MCF 10A (cell line): ENCODE results near the gene VCPKMT. TPM values are rescaled to one million over a fixed set of nuclear protein-coding genes. Genes with fewer than 3 reads are reported as not detected.

Experiments used
- BruUV-seq: library from RNA; stranded (reverse); fragments of 400-500 nt; replicated peaks from 2 replicates; lab custom pipeline; 2021; lab: Mats Ljungman, UMichigan
- CTCF ChIA-PET: fragments of 300-600 bp; sonication (Branson Sonifier 250); formaldehyde crosslinking; extraction: SDS; loops from one replicate; lab custom pipeline; 2021; ENCODE audit warnings: antibody characterized with exemption, inconsistent platforms; lab: Yijun Ruan, JAX
- POLR2A ChIA-PET: fragments of 300-600, 350-650 bp; sonication (Branson Sonifier 250); formaldehyde crosslinking; extraction: SDS; loops from one replicate; lab custom pipeline; 2020; ENCODE audit warnings: antibody characterized with exemption, inconsistent platforms; lab: Yijun Ruan, JAX
- DNase-seq: peaks from one replicate; pipeline ENCODE4 v3.0.0-alpha.2; 2018; ENCODE audit not compliant: unreplicated experiment
- H3K27ac Mint-ChIP-seq: one replicate; pipeline ENCODE4 v1.8.0; 2022; ENCODE audit warnings: mild to moderate bottlenecking, low read depth, mixed read lengths; ENCODE audit not compliant: unreplicated experiment
- H3K27me3 Mint-ChIP-seq: one replicate; pipeline ENCODE4 v1.8.0; 2022; ENCODE audit warnings: mixed read lengths; ENCODE audit not compliant: insufficient read depth, unreplicated experiment
- H3K36me3 Mint-ChIP-seq: one replicate; pipeline ENCODE4 v1.8.0; 2022; ENCODE audit warnings: mild to moderate bottlenecking, moderate library complexity, mixed read lengths; ENCODE audit not compliant: insufficient read depth, unreplicated experiment
- H3K4me1 Mint-ChIP-seq: one replicate; pipeline ENCODE4 v1.8.0; 2022; ENCODE audit warnings: mixed read lengths; ENCODE audit not compliant: insufficient read depth, unreplicated experiment
- H3K4me3 Mint-ChIP-seq: one replicate; pipeline ENCODE4 v1.8.0; 2022; ENCODE audit warnings: mild to moderate bottlenecking, moderate library complexity, mixed read lengths; ENCODE audit not compliant: unreplicated experiment
- H3K9me3 Mint-ChIP-seq: one replicate; pipeline ENCODE4 v1.8.0; 2022; ENCODE audit warnings: mixed read lengths; ENCODE audit not compliant: unreplicated experiment
- intact Hi-C: fragments of 100-400 bp; cut with micrococcal nuclease; formaldehyde crosslinking; loops from 2 replicates; pipeline ENCODE4 v1.14.1; 2022
- total RNA-seq: library from RNA; stranded (reverse); gene quantifications from 2 replicates; pipeline ENCODE4 v1.2.3, GENCODE V29; 2022
- TF ChIP-seq, protein P1 (sequence below): fragments of 200-600 bp; IDR thresholded peaks from one replicate; pipeline ENCODE4 v1.8.0; 2022; ENCODE audit warnings: antibody characterized with exemption, mild to moderate bottlenecking; ENCODE audit not compliant: unreplicated experiment

VCPKMT gene
- total RNA-seq, 1 experiment from 2014 or later = 7.2 TPM

DNA sequence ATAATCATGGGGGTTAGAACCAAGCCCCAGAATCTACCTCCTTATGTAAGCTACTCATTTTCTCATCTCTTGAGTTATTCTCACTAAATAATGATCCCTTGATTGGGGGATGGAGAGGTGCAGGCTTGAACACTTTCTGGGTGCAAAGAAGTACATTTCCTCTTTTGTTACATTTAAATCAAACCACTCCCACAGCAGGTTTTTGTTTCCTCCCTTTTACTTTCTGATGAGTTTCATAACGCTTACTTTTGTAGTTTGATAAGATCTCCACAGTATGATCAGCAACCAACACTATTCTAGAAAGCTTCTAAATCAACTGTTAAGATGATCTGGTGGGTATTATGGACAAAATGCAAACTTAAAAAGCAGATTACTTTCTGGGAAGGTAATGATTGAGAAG lies 20.5 kb downstream of the VCPKMT start:
- POLR2A ChIA-PET = interaction anchor here (0.7 to 1.1 kb wide), 6 partner anchors 9 to 235 kb away, joined by 3 to 5 read pairs (median 4); partner anchors contain the start of gene VCPKMT
- TF ChIP-seq, protein P1, sequence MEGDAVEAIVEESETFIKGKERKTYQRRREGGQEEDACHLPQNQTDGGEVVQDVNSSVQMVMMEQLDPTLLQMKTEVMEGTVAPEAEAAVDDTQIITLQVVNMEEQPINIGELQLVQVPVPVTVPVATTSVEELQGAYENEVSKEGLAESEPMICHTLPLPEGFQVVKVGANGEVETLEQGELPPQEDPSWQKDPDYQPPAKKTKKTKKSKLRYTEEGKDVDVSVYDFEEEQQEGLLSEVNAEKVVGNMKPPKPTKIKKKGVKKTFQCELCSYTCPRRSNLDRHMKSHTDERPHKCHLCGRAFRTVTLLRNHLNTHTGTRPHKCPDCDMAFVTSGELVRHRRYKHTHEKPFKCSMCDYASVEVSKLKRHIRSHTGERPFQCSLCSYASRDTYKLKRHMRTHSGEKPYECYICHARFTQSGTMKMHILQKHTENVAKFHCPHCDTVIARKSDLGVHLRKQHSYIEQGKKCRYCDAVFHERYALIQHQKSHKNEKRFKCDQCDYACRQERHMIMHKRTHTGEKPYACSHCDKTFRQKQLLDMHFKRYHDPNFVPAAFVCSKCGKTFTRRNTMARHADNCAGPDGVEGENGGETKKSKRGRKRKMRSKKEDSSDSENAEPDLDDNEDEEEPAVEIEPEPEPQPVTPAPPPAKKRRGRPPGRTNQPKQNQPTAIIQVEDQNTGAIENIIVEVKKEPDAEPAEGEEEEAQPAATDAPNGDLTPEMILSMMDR = no peak
- DNase-seq = no peak
- peaks cover 11% of the 10 kb centered on the region for H3K4me1 Mint-ChIP-seq
- H3K27ac Mint-ChIP-seq = no peak overlapping the region
- H3K4me3 Mint-ChIP-seq = no peak overlapping the region
- BruUV-seq = no TSS peak
- no peaks in the 10 kb centered on the region for H3K9me3 Mint-ChIP-seq
- H3K36me3 Mint-ChIP-seq = peaks cover 6% of the 10 kb centered on the region
- intact Hi-C loops = loop anchor here (5.0 kb wide), 1 partner anchor 94 kb away; no protein-coding TSS in a partner anchor
- CTCF ChIA-PET = interaction anchor here (1.0 to 7.3 kb wide), 5 partner anchors 9 to 243 kb away, joined by 3 to 44 read pairs (median 6); partner anchors contain the start of gene NEMF
- H3K27me3 Mint-ChIP-seq = no peaks in the 10 kb centered on the region

DNA sequence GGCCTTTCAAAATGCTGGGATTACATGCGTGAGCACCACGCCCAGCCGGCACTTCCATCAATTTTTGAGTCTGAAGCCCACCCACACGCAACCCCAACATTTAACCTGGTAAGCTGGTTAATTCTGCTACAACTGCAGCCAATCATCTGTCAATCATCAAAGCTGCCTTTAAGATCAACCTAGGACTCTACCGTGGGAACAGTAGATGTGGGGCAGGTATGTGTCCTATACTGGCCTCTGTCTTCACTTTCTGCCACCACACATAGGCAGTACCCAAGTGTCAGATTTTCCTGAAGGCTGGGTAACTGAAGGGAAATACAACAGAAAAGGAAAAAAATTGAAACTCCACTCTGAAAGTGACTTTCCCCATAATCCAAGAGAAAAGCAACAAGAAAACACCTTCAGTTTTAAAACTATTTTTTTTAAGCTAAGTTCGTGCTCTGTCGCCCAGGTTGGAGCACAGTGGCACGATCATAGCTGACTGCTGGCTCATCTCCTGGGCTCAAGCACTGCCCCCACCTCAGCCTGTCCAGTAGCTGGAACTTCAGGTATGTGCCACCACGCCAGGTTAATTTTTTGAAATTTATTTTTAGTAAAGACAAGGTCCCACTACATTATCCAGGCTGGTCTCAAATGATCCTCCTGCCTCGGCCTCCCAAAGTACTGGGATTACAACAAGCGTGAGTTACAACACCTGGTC lies 22.2 kb downstream of the VCPKMT start:
- BruUV-seq = no TSS peak
- Mint-ChIP-seq H3K4me3 (no peak overlapping the region), H3K27me3 (no peaks in the 10 kb centered on the region), H3K9me3 (no peaks in the 10 kb centered on the region), H3K27ac (no peak overlapping the region), H3K36me3 (peaks cover 6% of the 10 kb centered on the region), H3K4me1 (peaks cover 3% of the 10 kb centered on the region)
- ChIA-PET CTCF (interaction anchor here (0.6 to 8.5 kb wide), 4 partner anchors 12 to 763 kb away, joined by 3 to 57 read pairs (median 4); no protein-coding TSS in a partner anchor), POLR2A (interaction anchor here (0.7 to 1.5 kb wide), 6 partner anchors 12 to 232 kb away, joined by 3 to 9 read pairs (median 4); no protein-coding TSS in a partner anchor)
- DNase-seq = no peak
- intact Hi-C loops = no loop called here
- TF ChIP-seq, protein P1 = no peak

DNA sequence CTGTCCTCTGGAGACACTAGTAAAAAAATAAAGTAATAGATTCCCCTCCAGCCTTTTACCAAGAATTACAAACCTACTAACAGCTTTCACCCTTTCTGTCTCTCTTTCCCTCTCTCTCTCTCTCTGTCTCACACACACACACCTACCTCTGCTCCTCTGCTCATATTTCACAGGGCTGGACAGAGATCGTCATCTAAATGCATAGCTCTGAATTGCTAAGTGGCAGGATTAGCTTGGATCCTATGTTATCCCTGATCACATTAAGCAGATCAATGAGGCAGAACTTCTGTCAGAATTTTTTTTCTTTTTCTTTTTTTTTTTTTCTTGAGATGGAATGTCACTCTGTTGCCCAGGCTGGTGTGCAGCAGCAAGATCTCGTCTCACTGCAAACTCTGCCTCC lies 22.9 kb downstream of the VCPKMT start:
- peaks cover 6% of the 10 kb centered on the region for H3K36me3 Mint-ChIP-seq
- no TSS peak for BruUV-seq
- intact Hi-C loops = no loop called here
- ChIA-PET CTCF (interaction anchor here (0.5 to 8.5 kb wide), 6 partner anchors 11 to 763 kb away, joined by 3 to 57 read pairs (median 3); no protein-coding TSS in a partner anchor), POLR2A (interaction anchor here (0.9 to 1.5 kb wide), 5 partner anchors 12 to 231 kb away, joined by 3 to 9 read pairs (median 3); no protein-coding TSS in a partner anchor)
- no peaks in the 10 kb centered on the region for H3K27me3 Mint-ChIP-seq
- DNase-seq = no peak
- no peaks in the 10 kb centered on the region for H3K9me3 Mint-ChIP-seq
- no peaks in the 10 kb centered on the region for H3K4me1 Mint-ChIP-seq
- no peak overlapping the region for H3K27ac Mint-ChIP-seq
- H3K4me3 Mint-ChIP-seq = no peak overlapping the region
- TF ChIP-seq, protein P1 = no peak

DNA sequence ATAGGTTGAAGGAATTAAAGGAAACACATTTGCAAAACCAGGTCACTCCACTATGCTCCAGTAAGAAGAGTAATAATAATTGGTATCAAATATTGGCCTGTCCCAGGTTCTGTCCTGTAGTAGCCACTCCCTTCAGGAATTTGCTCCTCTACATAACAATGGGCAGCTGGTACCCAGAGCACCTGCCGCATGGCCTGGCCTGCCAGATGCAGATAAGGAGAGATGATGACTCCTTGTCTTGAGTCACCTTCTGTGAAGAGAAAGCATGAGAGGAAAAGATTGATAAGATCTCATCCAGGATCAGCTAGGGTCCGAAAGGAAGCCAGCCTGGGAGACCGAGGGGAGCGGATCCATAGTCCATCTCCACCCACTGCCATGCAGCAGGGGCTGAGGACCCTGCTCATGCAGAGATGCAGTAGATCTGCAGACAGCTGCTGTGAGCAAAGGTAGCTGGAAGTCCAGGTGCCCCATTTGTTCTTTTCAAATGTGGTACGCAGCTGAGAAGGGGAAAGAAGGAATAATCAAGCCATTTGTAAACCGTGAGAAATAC lies 24.3 kb downstream of the VCPKMT start:
- TF ChIP-seq, protein P1 = no peak
- Mint-ChIP-seq H3K4me1 (no peaks in the 10 kb centered on the region), H3K27ac (no peak overlapping the region), H3K4me3 (no peak overlapping the region), H3K36me3 (peaks cover 6% of the 10 kb centered on the region), H3K9me3 (no peaks in the 10 kb centered on the region), H3K27me3 (no peaks in the 10 kb centered on the region)
- CTCF ChIA-PET = interaction anchor here (1.2 to 8.5 kb wide), 3 partner anchors 13 to 240 kb away, joined by 4 to 57 read pairs (median 9); partner anchors contain the start of gene NEMF
- no peak for DNase-seq
- POLR2A ChIA-PET = interaction anchor here (1.0 to 2.2 kb wide), 3 partner anchors 10 to 229 kb away, joined by 3 to 8 read pairs (median 4); no protein-coding TSS in a partner anchor
- intact Hi-C loops = no loop called here
- BruUV-seq = no TSS peak
